NOMO-1 treated with DMSO at 0.1 percent for 48 hours (cell line): ENCODE measurements around the gene VPS52.

Experiments used
- DNase-seq: peaks from one replicate; lab custom pipeline; 2025; ENCODE audit not compliant: unreplicated experiment; lab: John Stamatoyannopoulos, UW

Gene VPS52, protein sequence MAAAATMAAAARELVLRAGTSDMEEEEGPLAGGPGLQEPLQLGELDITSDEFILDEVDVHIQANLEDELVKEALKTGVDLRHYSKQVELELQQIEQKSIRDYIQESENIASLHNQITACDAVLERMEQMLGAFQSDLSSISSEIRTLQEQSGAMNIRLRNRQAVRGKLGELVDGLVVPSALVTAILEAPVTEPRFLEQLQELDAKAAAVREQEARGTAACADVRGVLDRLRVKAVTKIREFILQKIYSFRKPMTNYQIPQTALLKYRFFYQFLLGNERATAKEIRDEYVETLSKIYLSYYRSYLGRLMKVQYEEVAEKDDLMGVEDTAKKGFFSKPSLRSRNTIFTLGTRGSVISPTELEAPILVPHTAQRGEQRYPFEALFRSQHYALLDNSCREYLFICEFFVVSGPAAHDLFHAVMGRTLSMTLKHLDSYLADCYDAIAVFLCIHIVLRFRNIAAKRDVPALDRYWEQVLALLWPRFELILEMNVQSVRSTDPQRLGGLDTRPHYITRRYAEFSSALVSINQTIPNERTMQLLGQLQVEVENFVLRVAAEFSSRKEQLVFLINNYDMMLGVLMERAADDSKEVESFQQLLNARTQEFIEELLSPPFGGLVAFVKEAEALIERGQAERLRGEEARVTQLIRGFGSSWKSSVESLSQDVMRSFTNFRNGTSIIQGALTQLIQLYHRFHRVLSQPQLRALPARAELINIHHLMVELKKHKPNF

DNA sequence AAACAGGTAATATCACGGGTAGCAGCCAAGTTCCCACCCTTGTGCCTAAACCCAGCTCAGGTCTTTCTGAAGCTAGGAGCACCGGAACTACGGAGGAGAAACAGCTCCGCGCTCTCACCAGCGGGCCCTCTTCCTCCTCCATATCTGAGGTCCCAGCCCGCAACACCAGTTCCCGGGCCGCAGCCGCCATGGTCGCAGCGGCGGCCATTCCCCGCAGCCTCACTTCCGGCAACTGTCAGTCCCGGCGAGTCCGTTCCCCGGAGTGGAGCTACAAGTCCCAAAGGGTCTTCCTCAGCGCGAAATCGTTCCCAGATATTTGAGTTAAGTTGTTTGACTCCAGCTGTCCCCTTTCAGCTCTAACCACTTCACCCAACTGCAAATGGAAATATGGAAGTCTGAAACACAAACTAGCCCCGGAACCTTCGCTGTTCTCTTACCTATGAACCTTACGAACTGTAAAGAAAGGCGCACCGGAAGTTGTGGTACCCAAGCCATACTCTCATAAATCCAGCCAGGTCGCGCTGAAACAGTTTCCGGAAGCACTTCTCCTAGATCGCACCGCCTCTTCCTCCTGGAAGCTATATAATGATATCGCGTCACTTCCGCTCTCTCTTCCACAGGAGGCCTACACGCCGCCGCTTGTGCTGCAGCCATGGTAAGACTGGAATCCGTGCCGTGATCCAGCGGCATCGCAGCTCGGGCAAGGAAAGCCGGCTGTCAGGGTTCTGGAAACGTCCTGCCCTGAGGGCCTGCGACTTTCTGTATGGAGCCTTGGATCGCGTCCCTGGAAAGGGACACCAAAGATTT lies at the start of gene VPS52, which contains the start of gene RPS18:
Gene VPS52 (minus strand): TSS at position 409 of the 807 bp plus-strand sequence. CDS start 201 bp downstream, at position 208.
Gene RPS18 (plus strand): TSS at position 608 of the 807 bp plus-strand sequence. CDS start 45 bp downstream, at position 653.
- peak; percentile 99 for DNase-seq

DNA sequence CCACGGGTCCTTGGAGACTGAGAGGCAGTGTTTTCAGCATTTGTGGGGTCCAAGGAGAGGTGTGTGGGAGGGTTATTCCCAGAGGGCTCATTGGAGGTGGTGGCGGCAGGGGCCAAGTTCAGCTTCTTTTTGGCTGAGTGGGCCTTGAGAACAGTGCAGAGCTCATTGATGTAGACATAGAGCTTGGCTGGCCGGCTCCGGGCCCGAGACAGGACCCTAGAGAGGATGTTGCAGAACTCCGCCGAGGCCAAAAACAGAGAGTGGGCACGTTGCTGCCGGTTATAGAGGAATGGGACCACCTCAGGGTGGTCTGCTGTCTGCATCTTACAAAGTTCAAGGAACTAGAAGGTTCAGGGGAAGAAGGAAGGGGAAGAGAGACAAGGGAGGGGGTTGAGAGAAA lies 49.6 kb upstream of the VPS52 start:
- DNase-seq: no peak

DNA sequence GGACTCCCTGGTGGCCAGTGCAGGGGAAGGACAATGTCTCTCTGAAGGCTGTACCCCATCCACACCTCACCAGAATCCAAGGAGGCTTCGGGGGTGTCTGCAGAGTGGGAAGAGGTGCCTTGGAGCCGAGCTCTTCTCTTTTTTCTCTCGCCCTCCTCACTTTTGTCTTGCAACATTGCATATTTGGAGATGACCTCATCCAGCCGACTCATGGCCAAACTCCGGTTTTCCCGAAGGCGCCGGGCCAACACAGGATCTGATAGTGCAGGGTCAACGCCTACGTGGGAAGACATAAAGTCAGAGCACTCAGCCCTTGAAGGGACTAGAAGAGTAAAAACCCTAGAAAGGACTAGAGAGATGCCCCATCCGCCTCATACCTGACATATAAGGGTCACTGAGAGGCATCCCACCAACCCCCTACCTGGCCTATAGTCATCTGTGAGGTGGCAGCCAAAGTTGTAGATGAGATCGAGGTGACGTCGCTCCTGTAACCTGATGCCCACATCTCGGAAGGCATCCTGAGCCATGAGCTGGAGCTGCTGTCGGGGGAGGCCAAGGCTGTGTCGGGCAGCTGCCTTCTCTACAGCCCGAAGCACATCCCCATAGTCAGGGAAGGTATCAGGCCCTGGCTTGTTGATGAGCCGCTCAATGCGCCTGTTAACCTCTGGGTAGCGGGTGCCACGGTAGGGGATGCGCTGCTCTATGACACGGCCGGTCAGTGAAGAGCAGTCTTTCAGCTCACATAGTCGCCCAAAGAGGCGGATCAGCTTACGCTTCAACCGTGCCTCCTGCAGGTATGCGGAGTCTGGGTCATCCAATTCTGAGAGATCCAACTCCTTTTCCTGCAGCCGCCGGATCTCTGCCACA lies 48.9 kb upstream of the VPS52 start:
- no peak for DNase-seq

GRCh38 chr6:33319939-33320314 lies 48.3 kb upstream of the VPS52 start:
- DNase-seq: no peak

DNA sequence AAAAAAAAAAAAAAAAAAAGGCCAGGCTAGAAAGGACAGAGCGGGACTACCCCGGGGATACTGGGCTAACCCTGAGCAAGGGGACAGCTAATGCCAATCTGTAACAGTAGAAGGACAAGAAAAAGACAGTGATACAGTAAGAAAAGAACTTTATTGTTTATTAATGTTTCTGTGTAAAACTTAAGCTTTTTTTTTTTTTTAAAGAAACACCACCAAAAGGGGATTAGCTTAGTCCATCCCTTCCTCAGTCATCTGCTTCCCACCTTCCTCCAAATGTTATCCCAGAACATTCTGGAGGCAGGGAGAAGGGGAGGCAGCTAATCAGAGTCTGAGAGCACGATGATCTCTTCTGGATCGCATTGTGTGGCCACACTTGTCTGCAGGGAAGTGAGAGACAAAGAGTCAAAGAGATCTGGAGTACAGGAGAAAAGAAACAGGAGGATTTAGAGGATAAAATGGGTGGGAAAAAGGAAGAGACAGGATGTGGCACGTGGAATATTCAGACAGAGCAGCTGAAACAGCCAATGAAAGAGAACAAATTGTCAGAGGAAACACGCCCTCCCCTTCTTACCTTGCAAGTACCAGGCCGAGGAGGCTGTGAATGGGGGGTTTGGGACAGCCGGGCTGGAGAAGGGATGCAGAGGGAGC lies 46.9 kb upstream of the VPS52 start:
- DNase-seq: no peak

DNA sequence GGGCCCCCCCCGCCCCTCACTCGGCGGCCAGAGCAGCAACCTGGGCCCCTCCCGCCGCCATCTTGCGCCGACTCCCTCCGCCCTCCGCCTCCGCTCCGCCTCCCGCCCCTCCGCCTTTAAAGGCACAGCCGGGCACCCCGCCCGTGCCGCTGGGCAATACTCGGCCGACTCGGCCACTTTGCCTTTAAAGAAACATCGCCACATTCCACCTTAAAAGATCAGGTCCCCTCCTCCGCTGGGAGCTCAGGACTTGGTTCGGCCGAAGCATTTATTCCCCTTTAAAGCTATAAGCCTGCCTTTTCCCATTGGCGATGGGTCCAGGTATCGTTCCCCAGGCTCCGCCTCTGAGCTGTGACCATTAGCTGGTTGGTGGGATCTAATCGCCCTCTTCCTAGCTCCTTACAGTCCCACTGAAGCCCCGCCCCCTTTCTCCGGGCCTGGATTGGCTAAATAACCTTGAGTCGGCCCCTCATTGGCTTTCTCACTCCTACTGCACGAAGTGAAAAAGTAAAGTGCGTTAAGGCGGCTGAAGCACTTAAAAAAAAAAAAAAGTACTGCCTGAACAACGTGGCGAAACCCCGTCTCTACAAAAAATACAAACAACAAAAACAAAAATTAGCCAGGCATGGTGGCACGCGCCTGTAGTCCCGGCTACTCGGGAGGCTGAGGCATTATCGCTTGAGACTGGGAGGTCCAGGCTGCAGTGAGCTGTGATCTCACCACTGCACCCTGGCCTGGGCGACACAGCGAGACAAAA lies 46.2 kb upstream of the VPS52 start, which contains the start of gene ZBTB22:
Gene ZBTB22 (minus strand): TSS at position 76 of the 757 bp plus-strand sequence. CDS start 828 bp downstream, outside the sequence.
- DNase-seq: peak; percentile 98

DNA sequence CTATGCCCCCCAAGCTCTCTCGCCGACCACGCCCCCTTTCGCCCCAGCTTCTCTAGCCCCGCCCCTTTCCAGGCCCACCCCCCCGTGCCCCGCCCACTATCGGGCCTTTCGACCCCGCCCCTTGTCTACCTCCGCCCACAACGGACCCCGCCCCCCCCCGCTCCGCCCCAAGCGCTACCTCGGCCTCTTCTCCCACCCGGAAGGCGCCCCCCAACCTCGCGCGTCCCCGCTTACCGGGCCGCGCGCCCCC lies 45.7 kb upstream of the VPS52 start:
- DNase-seq: no peak

- no peak for DNase-seq
Measured at GRCh38 chr6:33316603-33317418, 45.1 kb upstream of the VPS52 start.

DNA sequence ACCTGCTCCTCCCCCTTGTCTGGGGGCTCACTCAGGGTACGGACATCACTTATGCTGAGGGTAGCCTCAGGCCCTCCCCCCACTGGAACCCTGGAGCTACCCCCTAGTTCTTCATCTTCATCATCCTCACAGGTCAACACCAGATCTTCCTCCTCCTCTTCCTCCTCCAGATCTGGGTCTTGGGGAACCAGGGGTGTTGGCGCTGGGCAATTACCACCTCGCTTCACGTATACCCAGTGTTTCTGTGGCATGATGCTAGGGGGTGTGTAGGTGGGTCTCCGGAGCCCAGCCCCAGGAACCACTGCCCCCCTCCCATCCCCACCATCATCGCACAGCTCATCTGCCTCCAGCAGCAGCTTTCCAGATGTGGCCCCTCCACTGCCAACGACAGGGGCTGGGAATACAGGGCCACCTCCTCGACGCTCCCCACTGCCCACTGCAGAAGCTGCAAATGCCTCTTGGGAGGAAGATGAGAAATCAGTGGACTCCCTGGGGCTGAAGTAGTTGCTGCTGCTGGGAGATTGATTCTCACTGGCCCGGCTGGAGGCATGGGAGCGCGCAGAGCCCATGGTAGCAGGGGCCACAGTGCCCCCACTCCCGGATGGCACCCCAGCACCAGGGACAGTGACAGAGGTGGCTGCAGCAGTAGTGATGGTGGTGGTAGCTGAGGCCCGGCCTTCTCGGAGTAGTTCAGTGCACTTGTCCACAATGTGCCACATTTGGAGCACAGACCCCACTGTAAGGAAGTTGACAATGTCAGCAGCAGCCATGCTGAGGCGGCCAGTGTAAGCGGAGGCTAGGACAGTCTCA lies 44.3 kb upstream of the VPS52 start:
- DNase-seq: no peak

DNA sequence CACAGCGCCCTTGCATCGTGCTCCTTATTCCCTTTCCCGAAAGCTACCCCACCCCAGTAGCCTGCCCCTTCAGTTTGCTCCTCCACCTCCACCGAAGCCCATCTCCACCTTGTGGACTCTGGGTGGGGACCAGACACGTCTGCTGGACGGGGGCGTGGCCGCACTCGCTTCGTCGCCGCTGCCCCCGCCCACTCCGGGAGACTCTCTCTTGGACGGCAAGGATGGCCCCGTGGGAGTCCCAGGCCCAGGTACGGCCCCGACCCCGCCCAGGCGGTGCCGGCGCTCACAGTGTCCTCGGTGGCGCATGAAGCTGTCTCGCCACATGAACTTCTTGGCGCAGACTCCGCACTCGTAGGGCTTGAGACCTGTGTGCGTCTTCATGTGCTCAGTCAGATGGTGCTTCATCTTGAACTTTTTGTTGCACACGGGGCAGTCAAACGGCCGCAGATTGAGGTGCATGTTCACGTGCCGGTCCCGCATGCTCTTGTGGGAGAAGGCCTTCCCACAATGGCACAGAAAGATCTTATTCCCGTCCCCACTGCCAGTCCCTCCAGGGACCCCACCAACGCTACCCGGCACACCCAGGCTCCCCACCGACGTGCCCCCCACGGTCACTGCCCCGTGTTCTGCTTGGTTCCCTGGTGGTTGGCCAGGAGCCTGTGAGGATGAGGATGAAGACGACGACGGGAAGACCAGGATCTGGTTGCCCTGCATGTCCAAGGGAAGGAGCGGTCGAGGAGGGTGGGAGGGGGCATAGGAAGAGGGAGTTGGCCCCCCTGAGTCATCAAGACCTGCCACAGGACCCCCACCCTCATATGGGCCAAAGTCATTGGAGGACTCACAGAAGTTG lies 43.5 kb upstream of the VPS52 start:
- no peak for DNase-seq

DNA sequence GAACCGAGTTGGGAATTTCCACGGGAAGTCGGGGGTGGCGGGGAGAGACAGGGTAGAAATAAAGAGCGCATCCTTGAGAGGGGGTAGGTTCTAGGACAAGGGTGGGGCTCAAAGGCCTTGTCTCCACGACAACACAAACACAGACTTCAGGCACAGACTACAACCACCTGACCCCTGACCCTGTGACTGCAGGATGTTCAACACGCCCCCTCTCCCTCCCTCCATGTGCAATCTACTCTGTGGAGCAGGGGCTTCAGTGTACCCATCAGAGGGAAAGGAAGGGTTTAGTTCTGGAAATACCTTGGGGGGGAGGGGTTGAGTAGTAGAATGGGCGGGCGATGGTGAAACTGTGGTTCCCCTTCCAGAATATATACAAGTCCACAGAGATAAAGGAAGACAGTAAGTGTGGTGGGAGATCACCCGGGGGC lies 42.9 kb upstream of the VPS52 start:
- DNase-seq: peak; percentile 71

DNA sequence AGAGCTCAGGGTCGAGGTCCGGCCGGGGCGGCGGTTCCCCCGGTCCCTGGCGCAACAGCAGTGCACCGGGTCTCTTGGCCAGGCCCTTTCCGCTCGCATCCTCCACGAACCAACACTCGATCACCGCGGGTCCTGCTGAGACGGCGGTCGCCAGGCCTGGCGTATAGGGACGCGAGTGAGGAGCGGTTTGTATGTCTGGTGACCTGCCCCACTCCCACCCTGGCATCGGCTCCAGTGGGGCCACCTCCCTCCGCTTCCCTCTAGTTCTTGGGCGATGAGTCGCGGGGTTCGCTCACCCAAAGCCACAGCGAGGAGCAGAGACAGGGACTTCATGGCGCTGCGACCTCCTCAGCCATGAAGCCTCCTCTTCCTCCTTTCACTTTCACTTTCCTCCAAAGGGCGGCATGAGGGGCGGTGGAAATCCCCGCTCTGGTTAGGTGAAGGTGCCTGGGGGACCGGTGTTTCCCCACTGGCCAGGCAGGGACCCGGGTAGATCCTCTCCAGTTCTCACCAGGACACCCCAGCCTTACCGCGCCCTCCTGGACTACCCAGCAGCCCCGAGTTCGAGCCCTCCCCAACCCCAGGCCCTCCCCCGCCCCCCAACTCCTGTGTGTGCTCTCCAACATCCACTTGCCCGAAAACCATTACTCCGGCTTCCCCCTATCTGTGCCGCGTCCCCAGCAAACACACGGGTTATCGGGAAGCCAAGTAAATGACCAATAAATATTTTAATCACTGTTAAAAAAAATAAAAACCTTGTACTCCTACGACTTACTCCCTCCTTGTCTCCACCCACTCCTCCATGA lies 42.2 kb upstream of the VPS52 start, which contains the start of gene TAPBP:
Gene TAPBP (minus strand): TSS at position 370 of the 806 bp plus-strand sequence. CDS start 37 bp downstream, at position 333.
- peak; percentile 62 for DNase-seq

GRCh38 chr6:33313105-33313708 lies 41.5 kb upstream of the VPS52 start:
- DNase-seq: peak; percentile 61

DNA sequence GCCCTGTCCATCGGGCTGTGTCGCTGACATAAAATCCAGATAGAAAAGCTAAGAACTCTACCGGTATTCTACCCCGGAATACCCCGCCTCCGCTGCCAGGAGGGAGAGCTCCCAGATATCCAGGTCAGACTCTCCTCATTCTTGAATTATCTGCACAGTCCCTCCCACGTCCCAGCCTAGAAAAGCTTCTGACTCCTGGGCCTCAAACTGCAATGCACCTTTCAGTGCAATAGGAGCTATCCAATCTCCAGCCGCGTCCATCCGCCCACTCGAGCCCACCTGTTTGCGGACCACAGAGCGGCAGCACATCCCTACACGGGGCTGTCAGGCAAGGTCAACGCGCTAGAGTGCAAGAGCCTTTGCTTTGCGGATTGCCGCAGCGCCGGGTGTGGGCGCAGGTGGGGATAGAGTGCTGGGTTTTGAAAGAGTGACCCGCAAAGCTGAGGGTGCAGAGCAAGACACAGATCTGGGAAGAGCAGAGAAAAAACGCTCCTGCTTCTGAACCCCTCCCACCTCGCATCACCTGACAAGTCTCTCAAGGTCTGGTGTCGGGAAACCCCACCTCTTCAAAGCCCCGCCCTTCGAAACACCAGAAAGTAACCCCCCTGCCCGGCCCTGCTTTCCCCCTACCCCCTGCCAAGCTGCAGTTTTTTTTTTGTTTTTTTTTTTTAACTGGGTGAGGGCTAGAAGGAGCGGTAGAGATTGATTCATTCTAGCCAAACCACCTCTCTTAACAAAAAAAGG lies 40.9 kb upstream of the VPS52 start:
- peak; percentile 63 for DNase-seq

DNA sequence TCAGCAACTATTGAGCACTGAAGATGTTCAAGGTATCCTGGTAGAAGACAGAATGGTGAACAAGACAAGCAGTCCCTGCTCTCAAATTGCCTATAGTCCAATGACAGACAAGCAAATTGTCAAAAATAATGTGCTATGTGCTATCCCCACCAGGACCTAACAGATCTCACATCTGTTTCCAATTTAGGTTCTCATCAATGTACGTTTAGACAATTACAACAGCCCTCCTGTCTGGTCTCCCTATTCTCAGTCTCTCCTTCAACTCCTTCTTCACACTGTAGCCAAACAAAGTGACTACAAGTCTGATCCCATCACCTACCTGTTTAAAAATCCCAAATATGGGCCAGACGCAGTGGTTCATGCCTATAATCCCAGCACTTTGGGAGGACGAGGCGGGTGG lies 34.7 kb upstream of the VPS52 start:
- DNase-seq: no peak
